Tibial artery (tissue), 4 donors: ENCODE data around the gene RNF183.

Experiments used
- DNase-seq, 2 donors: peaks; one replicate each; pipeline ENCODE4 v3.0.0-alpha.2; 2019
- H3K27ac ChIP-seq, 2 donors: fragments of 200-600 bp; sonication (generic) in 1 of 2; 1 replicate in 1 of 2; 2 replicates in 1 of 2; pipeline ENCODE4 v1.5.1; 2018 to 2019; ENCODE audit warnings: mild to moderate bottlenecking in 1 of 2
- H3K27me3 ChIP-seq, 2 donors: fragments of 200-600 bp; sonication (generic) in 1 of 2; one replicate each; pipeline versions ENCODE4 v1.5.1 to v1.6.0; 2016 to 2019
- H3K36me3 ChIP-seq, 3 donors: fragments of 200-600 bp; sonication (generic) in 2 of 3; one replicate each; pipeline ENCODE4 v1.5.1; 2016 to 2019; ENCODE audit warnings: mild to moderate bottlenecking in 2 of 3
- H3K4me1 ChIP-seq, 4 donors: fragments of 200-600 bp; sonication (generic) in 2 of 4; 1 replicate in 3 of 4; 2 replicates in 1 of 4; pipeline ENCODE4 v1.5.1; 2016 to 2019
- H3K4me3 ChIP-seq, 2 donors: fragments of 200-600 bp; sonication (generic) in 1 of 2; 1 replicate in 1 of 2; 2 replicates in 1 of 2; pipeline ENCODE4 v1.5.1; 2018 to 2019; ENCODE audit warnings: mild to moderate bottlenecking in 2 of 2
- H3K9me3 ChIP-seq, 3 donors: fragments of 200-600 bp; sonication (generic) in 1 of 3; one replicate each; pipeline ENCODE4 v1.5.1; 2016 to 2019
- CTCF ChIP-seq, 2 experiments: fragments of 200-600 bp in 1 of 2; fragments of 450-650 bp in 1 of 2; IDR thresholded peaks; one replicate each; pipeline ENCODE4 v1.5.1; 2017 to 2019; ENCODE audit warnings: antibody characterized with exemption in 2 of 2, mild to moderate bottlenecking in 1 of 2, moderate library complexity in 1 of 2
- intact Hi-C: fragments of 100-400 bp; cut with DNase I; formaldehyde crosslinking; loops from one replicate; pipeline ENCODE4 v1.15.0; 2023; ENCODE audit warnings: low total_unique reads

RNF183 gene

GRCh38 chr9:113302792-113303418, at the start of gene RNF183:
Gene RNF183 (minus strand): TSS chr9:113303376. CDS start chr9:113298184, 5,192 bp downstream.
- Histone ChIP-seq H3K4me3 (no peak within 1 kb of the TSS), H3K9me3 (no peaks in the 10 kb centered on the region), H3K4me1 (no peaks in the 10 kb centered on the region), H3K27me3 (peaks cover 0 to 34% of the 10 kb centered on the region in 2 donors), H3K27ac (no peak within 1 kb of the TSS), H3K36me3 (no peaks in the 10 kb centered on the region)
- intact Hi-C loops = no loop called here
- no peak for DNase-seq
- no peak for TF ChIP-seq CTCF (IDR thresholded peaks at IDR 0.05)

DNA sequence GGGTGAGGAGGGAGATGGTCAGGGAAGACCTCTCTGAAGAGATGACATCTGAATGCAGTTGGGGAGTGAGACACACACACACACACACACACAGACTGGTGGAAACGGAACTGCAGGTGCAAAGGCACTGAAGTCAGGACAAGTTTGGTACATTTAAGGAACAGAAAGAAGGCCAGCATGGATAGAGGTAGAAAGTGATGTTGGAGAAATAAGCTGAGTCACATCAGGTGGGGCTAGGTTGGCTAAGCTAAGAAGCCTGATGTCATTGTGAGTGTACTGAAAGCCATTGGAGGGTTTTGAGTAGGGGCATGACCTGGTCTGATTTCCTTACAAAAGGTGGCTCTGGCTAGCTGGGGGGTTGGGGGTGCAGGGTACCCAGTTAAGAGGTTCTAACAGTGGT, 49.2 kb upstream of the RNF183 start:
- Histone ChIP-seq H3K27ac (no peak overlapping the region), H3K4me3 (no peak overlapping the region), H3K36me3 (no peaks in the 10 kb centered on the region), H3K27me3 (peaks cover 0 to 5% of the 10 kb centered on the region in 2 donors), H3K4me1 (peaks cover 0 to 15% (median 11%) of the 10 kb centered on the region in 4 donors), H3K9me3 (no peaks in the 10 kb centered on the region)
- no peak for TF ChIP-seq CTCF (IDR thresholded peaks at IDR 0.05)
- intact Hi-C loops = loop anchor here (5.0 kb wide), 1 partner anchor 240 kb away; no protein-coding TSS in a partner anchor
- no peak for DNase-seq

DNA sequence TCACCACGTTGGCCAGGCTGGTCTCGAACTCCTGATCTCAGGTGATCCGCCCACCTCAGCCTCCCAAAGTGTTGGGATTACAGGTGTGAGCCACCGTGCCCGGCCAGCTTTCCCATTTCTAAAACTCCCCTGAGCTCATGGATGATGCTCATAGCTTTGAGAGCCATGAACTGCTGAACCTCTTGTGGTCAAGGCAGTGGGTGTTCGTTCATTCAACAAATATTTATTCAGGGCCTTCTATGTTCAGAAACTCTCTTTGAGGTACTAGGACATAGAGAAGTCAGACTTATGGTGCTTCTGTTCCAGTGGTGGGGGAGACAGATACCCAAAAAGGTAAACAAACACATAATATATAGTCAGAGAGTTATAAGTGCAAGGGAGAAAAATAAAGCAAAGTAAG, 48.8 kb upstream of the RNF183 start:
- intact Hi-C loops = loop anchor here (5.0 kb wide), 1 partner anchor 240 kb away; no protein-coding TSS in a partner anchor
- H3K9me3 ChIP-seq = no peaks in the 10 kb centered on the region
- no peak overlapping the region for H3K4me3 ChIP-seq
- DNase-seq = no peak
- no peak overlapping the region for H3K27ac ChIP-seq
- no peak for TF ChIP-seq CTCF (IDR thresholded peaks at IDR 0.05)
- H3K4me1 ChIP-seq = peaks cover 0 to 15% (median 11%) of the 10 kb centered on the region in 4 donors
- no peaks in the 10 kb centered on the region for H3K36me3 ChIP-seq
- peaks cover 0 to 5% of the 10 kb centered on the region in 2 donors for H3K27me3 ChIP-seq

GRCh38 chr9:113350937-113351336, 47.8 kb upstream of the RNF183 start:
- Histone ChIP-seq H3K36me3 (no peaks in the 10 kb centered on the region), H3K4me1 (peaks cover 0 to 15% (median 11%) of the 10 kb centered on the region in 4 donors), H3K27me3 (no peaks in the 10 kb centered on the region), H3K9me3 (no peaks in the 10 kb centered on the region), H3K4me3 (no peak overlapping the region), H3K27ac (no peak overlapping the region)
- DNase-seq = no peak
- intact Hi-C loops = loop anchor here (5.0 kb wide), 1 partner anchor 239 kb away; no protein-coding TSS in a partner anchor
- TF ChIP-seq CTCF (IDR thresholded peaks at IDR 0.05) = no peak

- DNase-seq = no peak
- Histone ChIP-seq H3K36me3 (no peaks in the 10 kb centered on the region), H3K27me3 (no peaks in the 10 kb centered on the region)
These were observed 47.0 kb upstream of the RNF183 start for GRCh38 chr9:113350107-113350661.

More at GRCh38 chr9:113350107-113350661, 47.0 kb upstream of the RNF183 start:
- H3K4me3 ChIP-seq = peak overlapping the region; percentile 47 to 60
- no peak overlapping the region for H3K27ac ChIP-seq
- H3K9me3 ChIP-seq = no peaks in the 10 kb centered on the region
- intact Hi-C loops = loop anchor here (5.0 kb wide), 1 partner anchor 238 kb away; no protein-coding TSS in a partner anchor
- peaks cover 0 to 15% (median 11%) of the 10 kb centered on the region in 4 donors for H3K4me1 ChIP-seq
- no peak for TF ChIP-seq CTCF (IDR thresholded peaks at IDR 0.05)
